Embryonic facial prominence (tissue), 1 donor: Measurements from ENCODE around the gene ACSS1.

ENCODE experiments used
- DNase-seq: peaks from one replicate; pipeline ENCODE4 v3.0.0-alpha.2; 2016; ENCODE audit errors: extremely low spot score

ACSS1 gene

DNA sequence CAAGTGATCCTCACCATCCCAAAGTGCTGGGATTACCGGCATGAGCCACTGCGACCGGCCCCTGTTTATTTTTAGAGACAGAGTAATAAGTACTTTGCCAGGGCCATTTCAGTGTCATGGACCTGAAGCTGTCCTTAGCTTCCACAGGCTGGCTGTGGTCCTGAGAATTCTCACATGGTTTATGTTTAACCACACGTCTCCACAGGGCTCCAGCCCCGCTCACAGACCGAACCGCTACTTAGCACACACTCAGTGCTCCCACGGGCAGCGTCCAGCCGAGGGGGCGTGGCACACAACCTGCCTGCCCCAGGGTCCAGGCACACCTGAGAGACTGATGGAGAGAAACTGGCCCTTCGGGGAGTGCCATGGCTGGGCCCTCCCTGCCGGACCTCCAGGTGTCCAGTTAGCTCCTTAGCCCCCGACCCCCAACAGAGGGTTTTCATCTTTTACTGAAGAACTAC lies 11.7 kb downstream of the ACSS1 start:
- no peak for DNase-seq

DNA sequence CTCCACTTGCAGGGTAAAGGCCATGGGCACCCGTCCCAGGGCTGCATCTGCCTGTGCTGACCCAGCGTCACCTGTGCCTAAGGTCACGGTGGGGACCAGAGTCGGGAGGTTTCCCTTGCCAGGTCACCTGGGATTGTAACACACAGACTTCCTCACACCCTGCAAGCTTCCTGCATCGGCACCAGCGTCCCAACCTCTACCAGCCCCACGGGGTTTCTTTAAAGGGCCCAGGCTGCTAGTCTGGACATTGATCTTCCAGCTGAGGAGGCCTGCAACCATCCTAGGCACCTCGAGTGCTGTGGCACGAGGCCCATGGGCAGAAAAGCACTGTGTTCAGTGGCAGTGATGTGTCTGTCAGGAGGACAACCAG lies 12.6 kb downstream of the ACSS1 start:
- DNase-seq: no peak

DNA sequence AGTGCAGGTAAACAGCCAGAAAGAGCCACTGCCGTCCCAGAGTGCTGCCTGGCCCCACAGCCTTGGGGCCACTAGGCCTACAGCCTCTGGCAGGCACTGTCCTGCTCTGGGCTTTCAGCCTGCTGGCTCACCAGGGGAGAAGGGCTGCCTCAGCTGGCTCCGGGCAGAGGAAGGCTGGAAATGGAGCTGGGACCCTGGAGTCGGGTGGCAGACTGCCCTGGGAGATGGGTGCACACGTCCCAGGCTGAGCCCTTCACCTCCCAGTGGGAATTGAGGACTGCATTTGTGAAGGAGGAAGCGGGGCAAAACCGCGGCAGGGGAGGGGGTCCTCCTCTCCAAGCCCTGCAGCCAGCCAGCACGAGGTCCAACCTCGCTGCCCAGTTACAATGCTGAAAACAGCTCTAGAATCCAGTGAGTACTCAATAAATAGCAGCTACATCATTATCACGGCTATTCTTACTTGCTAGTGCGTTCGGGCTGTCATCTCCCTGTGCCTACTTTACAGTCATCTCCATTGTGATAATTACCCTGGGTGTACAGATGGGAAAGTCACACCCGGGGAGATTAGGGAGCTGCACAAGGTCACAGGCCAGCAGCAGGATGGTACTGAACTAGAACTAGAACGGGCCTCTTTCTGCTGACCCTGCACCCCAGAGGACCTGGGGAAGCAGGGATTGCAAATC lies 13.1 kb downstream of the ACSS1 start:
- DNase-seq: no peak

- DNase-seq: no peak
Measured at GRCh38 chr20:25044261-25044560, 13.7 kb downstream of the ACSS1 start.

DNA sequence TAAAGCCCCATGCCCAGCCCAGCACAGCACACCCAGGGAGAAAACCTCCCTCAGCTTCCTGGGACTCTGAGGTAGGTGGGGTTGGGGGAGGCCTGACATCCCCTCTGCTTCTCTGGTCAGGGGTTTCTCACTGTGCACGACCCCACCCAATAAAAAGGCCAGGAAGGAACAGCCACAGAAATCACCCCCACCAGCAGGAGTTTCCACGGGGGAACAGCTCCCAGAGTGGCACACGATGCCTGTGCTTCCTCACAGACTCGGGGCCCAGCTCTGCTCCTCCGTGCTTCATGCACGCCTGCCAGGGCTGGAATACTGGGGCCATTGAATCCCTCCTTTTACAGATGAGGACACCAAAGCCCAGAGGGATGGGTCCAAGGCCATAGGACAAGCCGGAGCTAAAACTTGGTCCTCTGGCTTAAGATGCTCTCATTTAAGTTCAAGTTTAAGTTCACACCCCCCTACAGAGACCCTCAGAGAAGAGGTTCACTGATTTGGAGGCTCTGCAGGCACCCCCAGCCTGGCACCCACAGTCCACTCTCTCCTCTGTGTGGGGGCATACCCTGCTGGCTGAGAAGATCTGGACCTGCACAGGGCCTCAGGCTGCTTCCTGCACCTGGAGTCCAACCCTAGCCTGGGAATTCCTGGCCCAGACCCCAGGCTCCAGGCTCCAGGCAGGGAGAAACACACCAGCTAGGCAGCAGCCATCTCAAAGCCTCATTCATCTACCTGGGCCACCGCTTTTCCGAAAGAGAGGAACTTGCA lies 14.3 kb downstream of the ACSS1 start:
- DNase-seq: no peak

DNA sequence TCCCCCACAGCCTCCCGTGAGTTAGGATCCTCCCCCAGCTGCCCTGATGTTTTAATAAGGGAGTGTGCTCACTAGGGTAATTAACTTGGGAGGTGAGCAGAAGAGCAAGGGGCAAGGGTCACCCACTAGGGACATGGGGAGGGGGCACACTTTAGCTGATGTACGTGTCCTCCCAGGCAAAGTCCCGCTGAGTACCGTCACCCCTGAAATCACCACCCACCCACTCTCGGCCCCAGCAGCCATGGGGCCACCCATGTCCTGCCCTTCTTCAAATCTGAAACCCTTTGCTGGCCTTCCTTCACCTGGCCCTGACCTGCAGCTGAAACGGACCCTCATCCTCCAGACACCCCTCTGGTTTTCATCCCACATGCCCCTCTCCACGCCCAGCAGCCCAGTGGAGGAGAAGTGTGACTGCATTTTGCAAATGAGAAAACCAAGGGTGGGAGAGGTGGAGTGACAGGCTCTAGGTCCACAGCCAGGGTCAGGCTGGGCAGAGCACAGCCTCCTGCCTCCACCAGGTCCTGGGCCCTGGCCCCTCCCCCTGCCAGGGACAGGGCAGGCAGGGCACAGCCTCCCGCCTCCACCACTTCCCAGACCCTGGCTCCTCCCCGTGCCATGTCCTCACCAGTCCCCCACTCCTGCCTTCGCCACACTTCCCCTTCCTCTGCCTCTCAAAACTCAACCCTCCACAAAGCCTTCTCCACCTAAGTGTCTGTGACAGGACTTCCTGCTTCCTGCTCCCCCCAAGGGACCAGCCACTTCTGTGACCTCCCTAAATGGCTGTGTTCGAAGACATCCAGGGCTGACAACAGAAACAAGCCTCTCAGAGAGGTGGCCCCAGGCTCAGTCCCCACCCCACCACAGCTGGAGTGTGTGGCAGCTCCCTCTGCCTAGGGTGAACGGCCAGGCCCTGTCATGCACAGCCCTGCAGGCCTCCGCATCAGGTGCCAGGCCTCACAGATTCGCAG lies 15.1 kb downstream of the ACSS1 start:
- no peak for DNase-seq

- no peak for DNase-seq
Measured at GRCh38 chr20:25041813-25042530, 16.0 kb downstream of the ACSS1 start.

DNA sequence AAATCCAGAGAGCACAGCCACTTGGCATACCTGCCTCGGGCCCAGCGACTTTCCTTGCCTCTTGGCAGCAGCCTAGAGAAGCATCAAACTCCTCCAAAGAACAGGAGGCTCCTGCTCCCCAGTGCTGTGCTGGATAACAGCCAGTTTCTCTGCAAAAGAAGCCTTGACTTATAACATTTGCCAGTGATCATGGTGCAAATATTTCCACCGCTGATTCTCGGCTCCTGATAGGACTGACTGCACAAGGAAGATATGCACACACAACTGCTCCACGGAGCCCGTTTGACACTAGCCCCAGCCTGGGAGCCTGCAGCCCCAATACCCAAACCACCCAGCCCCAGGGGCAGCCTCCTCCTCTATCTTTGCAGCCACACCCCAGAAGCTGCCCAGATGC lies 17.5 kb downstream of the ACSS1 start:
- DNase-seq: no peak

DNA sequence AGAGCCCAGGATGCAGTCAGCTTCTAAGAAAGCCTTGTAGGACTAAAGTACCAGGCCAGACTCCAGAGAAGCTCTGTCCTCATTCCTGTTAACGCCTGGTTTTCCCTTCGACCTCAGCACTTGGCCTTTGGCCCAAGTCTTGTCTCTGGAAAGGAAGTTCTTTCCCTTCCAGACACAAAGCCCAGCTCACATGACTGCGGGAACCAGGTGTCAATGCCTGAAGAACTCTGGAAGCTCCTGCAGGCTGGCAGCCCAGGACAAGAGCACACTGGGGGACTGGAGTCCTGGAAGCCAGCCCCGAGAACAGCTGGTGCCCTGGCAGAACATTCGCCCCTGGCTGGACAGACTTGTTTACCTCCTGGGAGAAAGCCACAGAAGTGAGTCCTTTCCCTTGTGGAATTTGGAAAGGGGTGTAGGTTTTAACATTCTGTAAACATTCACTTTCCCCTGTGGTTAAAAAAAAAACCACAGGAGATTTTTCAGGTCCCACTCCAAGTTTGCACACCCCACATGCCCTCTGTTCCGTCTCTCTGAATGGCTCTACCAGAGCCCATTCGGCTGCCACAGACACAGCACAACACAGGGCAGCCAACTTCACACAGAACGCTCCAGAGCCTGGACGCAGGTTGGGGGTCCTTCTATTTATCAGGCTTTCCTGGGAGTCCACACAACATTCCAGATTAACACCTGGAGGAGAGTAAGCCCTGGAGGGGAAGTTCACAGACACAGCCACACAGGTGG lies 18.1 kb downstream of the ACSS1 start:
- DNase-seq: no peak

GRCh38 chr20:25038591-25039015 lies 19.3 kb downstream of the ACSS1 start:
- no peak for DNase-seq

DNA sequence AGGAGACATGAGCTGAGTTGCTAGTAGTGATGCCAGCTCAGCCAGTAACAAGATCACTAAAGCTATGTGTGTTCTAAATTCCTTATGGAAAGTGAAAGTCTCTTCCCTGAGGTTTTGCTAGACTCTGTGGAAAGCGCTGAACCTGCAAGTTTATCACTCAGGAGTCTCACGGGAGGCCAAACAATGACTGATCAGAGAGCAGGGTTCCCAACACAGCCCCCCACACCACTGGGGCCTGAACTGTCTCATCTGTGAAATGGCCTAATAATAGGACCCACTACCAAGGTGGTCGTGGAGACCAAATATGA lies 19.9 kb downstream of the ACSS1 start:
- no peak for DNase-seq

GRCh38 chr20:25037288-25038102 lies 20.4 kb downstream of the ACSS1 start:
- DNase-seq: no peak

DNA sequence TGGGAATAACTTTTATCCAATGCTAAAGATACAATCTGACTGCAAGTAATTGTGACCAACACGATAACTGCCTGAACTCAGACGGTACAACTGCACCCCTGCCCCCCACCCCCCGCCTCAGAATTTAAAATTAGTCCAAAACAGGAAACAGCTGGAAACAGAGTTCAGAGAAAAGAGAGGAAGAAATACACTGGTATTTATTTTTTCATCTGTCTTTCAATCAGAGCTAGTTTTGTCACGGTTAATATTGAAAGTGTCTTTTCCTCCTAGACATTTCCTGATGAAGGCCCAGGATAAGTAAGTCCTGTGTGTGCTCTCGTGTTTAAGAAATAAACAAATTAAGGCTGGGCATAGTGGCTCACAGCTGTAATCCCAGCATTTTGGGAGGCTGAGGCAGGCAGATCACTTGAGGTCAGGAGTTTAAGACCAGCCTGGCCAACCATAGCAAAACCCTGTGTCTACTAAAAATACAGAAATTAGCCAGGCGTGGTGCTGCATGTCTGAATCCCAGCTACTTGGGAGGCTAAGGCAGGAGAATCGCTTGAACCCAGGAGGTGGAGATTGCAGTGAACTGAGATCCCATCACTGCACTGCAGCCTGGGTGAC lies 21.5 kb downstream of the ACSS1 start:
- no peak for DNase-seq

GRCh38 chr20:25035921-25036320 lies 22.0 kb downstream of the ACSS1 start:
- DNase-seq: no peak

- no peak for DNase-seq
Measured at GRCh38 chr20:25033924-25034300, 24.0 kb downstream of the ACSS1 start.

DNA sequence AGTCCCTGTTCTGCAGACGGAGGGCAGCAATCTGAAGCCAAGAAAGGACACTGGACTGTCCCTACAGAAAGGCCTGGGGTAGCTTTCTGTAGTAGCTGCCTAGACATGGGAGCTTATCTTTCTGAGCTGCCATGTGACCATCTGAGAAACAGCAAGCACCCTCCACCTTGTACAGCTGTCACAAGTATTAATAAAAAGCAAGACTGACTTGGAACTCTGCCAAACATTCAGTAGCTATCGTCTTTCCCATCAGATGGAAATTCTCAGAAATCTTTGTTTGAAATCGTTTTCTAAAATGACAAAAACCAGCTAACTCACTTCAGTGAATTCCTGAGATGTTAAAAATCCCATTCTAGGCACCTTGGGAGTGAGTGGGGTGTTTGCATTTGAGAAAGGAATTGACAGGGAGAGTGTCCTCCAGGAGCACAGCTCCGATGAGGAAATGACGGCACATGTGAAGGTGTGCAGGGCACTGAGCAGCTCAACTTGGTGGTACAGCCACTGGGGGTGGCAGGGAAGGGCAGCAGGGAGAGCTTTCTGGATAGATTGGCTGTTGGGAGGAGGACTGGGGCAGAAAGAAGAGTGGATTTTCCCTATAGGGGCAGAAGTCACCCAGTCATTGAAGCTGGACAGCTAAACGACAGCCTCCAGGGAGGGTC lies 24.5 kb downstream of the ACSS1 start:
- DNase-seq: no peak

GRCh38 chr20:25032478-25033264 lies 25.3 kb downstream of the ACSS1 start:
- no peak for DNase-seq

DNA sequence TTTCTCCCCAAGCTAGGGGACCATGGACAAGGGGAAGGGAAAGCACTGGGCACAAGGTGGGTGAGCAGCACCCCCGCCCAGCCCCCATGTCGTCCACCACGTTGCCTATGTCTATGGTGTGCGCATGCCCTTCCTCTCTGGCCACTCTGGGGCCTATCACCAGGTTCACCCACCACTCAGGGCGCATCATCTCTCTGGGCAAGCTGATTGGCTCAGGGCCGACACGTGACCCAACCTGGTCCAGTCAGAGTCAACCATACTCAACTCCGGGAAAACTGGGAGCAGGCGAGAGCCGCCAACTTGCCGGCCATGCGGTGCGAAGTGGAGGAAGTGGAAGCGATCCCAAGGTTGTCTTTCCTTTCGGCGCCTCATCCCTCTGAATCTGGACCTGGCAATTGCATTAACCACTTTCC lies 25.9 kb downstream of the ACSS1 start:
- DNase-seq: no peak

DNA sequence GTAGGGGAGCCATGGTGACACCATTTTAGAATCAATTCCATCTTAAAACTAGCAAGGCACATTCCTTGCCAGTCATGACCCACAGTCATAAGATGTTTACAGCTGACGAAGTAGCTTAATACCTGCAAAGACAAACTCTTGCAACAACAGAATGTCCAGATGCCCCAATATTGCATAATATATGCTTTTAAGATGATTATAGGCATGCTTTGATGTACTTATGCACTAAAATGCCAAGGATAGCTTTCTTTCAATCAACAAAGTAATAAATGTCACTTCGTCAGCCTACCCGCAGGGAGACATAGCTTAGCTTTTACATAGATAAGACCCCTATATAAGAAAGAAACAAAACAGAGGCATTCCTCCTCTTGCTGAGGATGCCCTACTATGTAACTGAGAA lies 26.7 kb downstream of the ACSS1 start:
- no peak for DNase-seq
